ENCODE results near the gene PACSIN3.

Gene PACSIN3

DNA sequence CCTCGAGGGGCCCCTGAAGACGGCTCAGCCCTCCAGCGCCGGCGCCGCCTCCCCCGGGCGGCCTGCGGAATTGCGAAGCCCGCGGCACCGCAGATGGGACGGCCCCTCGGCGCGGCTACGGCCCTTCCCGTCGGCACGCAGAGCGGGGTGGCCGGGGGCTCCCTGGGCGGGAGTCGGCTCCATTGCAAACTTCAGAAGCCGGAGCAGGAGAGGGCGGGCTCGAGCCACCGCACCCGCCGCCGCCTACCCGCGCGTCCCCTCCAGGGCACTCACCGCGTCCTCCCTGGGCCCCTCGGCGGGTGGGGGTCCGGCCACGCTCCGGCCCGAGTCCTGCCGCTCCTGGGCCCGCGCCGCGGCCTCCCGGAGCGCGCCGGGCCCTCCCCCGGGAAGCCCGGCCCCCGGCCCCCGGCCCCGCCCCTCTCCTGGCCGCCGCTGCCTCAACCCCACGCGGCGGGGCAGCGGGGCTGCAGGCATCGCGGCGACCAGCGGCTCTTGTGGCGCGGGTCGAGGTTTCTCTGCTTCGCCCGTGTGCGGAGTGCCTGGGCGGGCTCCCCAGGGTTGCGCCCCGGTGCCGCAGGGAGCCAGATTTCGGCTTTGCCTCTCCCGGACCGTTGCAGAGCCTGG lies at the start of gene PACSIN3:
Gene PACSIN3, minus strand, starts transcription at position 359 of the 624 bp plus-strand sequence. CDS start 3,707 bp downstream, outside the sequence.
- H3K36me3 ChIP-seq (ENCODE audit: control insufficient read depth, insufficient read depth, low read length, severe bottlenecking) = no peaks in the 10 kb centered on the region
- DNase-seq (ENCODE audit: low read depth) = peak; percentile 78
- H3K27me3 ChIP-seq (replicated peaks; ENCODE audit: control insufficient read depth, insufficient read depth, low read length) = no peaks in the 10 kb centered on the region
- peaks cover 30% of the 10 kb centered on the region for H3K4me1 ChIP-seq (ENCODE audit: control insufficient read depth, insufficient read depth, low read length)
- peak within 1 kb of the TSS; percentile 79 for H3K9ac ChIP-seq (ENCODE audit: low read length)
- H3K9me3 ChIP-seq (ENCODE audit: control insufficient read depth, low read length) = no peaks in the 10 kb centered on the region
- peak within 1 kb of the TSS; percentile 80 for H3K4me3 ChIP-seq (ENCODE audit: low read length)

DNA sequence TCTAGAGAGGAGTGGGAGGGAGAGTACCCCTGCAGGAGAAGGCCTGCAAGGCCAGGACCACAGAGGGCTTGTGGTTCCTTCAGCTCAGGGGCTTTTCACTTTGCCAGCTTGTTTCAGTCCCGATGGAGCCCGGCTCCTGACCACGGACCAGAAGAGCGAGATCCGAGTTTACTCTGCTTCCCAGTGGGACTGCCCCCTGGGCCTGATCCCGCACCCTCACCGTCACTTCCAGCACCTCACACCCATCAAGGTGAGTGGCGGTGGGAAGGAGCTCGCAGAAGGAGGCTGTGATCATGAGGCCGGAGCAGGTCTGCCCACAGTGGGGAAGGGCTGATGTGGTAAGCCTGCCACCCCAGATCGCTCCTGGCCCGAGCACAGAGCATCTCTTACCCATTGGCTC lies 48.9 kb upstream of the PACSIN3 start:
- Histone ChIP-seq H3K9me3 (ENCODE audit: control insufficient read depth, low read length) (no peaks in the 10 kb centered on the region), H3K27me3 (replicated peaks; ENCODE audit: control insufficient read depth, insufficient read depth, low read length) (no peaks in the 10 kb centered on the region), H3K36me3 (ENCODE audit: control insufficient read depth, insufficient read depth, low read length, severe bottlenecking) (peaks cover 28% of the 10 kb centered on the region), H3K4me3 (ENCODE audit: low read length) (no peak overlapping the region), H3K4me1 (ENCODE audit: control insufficient read depth, insufficient read depth, low read length) (peaks cover 24% of the 10 kb centered on the region), H3K9ac (ENCODE audit: low read length) (no peak overlapping the region)
- no peak for DNase-seq (ENCODE audit: low read depth)

DNA sequence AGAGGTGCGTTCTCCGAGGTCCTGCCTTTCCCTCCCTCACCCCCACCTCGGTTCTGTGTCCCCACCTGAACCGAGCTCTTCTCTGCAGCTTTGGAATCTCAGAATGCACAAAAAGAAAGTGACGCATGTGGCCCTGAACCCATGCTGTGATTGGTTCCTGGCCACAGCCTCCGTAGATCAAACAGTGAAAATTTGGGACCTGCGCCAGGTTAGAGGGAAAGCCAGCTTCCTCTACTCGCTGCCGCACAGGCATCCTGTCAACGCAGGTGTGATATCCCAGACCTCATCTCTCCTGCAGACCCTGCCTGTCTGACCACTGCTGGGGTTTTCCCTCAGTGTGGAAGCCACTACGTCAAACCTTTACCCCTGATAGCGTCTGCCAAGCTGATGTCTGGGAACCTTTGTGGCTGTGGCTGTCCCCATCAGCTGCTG lies 48.5 kb upstream of the PACSIN3 start:
- peaks cover 24% of the 10 kb centered on the region for H3K4me1 ChIP-seq (ENCODE audit: control insufficient read depth, insufficient read depth, low read length)

DNA sequence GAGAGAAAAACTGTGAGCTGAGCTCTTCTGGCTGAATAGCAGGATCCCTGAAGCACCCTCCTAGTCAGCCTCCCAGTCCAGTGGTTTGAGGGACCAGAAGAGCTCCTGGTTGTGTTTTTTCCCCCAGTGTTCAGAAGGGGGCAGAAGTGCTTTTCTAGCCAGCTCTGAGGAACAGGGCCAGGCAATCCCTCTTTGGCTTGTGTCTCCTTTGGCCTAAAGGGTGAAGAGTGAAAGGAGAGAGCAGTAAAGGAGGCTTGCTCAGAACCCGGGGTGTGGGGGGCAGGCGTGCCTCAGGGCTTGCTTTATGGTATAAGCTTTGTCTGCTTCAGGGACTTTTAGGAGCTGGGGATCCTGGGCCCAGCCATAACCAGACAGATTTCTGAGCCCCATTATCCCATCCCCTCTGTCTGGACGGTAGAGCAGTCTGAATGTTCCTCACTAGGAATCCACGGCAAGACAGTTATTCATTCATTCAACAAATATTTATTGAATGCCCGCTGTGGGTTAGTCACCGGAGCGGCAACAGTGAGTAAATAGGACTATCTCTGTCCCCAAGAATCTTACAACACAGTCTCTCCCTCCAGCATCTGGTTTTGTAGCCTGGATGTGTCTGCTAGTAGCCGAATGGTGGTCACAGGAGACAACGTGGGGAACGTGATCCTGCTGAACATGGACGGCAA lies 47.9 kb upstream of the PACSIN3 start:
- peak; percentile 50 for DNase-seq (ENCODE audit: low read depth)
- H3K27me3 ChIP-seq (replicated peaks; ENCODE audit: control insufficient read depth, insufficient read depth, low read length) = no peaks in the 10 kb centered on the region
- H3K9me3 ChIP-seq (ENCODE audit: control insufficient read depth, low read length) = no peaks in the 10 kb centered on the region
- H3K9ac ChIP-seq (ENCODE audit: low read length) = peak overlapping the region; percentile 58
- peak overlapping the region; percentile 25 for H3K4me3 ChIP-seq (ENCODE audit: low read length)
- peaks cover 26% of the 10 kb centered on the region for H3K36me3 ChIP-seq (ENCODE audit: control insufficient read depth, insufficient read depth, low read length, severe bottlenecking)
- peaks cover 24% of the 10 kb centered on the region for H3K4me1 ChIP-seq (ENCODE audit: control insufficient read depth, insufficient read depth, low read length)

More for the DNA sequence above, 48.5 kb upstream of the PACSIN3 start:
- Histone ChIP-seq H3K9me3 (ENCODE audit: control insufficient read depth, low read length) (no peaks in the 10 kb centered on the region), H3K27me3 (replicated peaks; ENCODE audit: control insufficient read depth, insufficient read depth, low read length) (no peaks in the 10 kb centered on the region), H3K4me3 (ENCODE audit: low read length) (peak overlapping the region; percentile 25), H3K9ac (ENCODE audit: low read length) (peak overlapping the region; percentile 58), H3K36me3 (ENCODE audit: control insufficient read depth, insufficient read depth, low read length, severe bottlenecking) (peaks cover 28% of the 10 kb centered on the region)
- DNase-seq (ENCODE audit: low read depth) = no peak

DNA sequence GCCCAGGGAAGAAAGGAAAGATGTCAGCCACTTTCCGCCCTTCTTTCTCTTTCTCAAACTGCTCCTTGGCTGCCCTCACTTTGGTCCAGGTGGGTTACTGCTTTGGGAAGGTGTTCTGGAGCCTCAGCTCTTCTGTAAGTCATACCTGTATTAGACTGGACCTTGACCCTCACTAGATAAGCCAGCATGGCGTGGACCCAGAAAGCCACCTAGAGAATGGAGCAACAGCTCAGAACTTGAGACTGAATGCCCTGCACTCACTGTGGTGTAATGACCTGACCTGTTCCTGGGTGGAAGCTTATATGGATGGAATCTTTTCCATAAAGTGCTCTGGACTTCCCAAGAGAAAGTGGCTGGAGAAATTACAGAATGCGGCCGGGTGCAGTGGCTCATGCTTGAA lies 46.8 kb upstream of the PACSIN3 start:
- Histone ChIP-seq H3K27me3 (replicated peaks; ENCODE audit: control insufficient read depth, insufficient read depth, low read length) (no peaks in the 10 kb centered on the region), H3K4me1 (ENCODE audit: control insufficient read depth, insufficient read depth, low read length) (peaks cover 22% of the 10 kb centered on the region), H3K9me3 (ENCODE audit: control insufficient read depth, low read length) (no peaks in the 10 kb centered on the region), H3K9ac (ENCODE audit: low read length) (no peak overlapping the region), H3K4me3 (ENCODE audit: low read length) (no peak overlapping the region), H3K36me3 (ENCODE audit: control insufficient read depth, insufficient read depth, low read length, severe bottlenecking) (peaks cover 23% of the 10 kb centered on the region)
- DNase-seq (ENCODE audit: low read depth) = no peak

DNA sequence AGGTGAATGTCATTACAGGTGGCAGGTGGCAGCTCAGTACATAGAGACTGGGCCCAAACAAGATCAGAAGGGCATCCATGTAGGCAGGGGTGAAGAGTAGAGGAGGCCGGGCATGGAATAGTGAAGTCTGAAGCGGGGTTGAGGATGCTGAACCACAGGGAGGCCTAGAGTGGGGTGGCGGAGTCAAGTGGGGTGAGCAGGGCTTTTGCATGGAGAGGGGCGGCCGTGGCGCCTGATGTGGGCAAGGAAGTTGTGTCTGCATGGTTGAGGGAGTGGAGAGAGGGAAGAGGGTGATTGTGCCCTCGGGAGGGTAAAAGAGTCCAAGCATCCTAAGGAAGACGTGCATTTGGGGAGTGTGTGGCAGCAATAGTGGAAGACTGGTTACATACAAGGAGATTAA lies 42.9 kb upstream of the PACSIN3 start:
- H3K9me3 ChIP-seq (ENCODE audit: control insufficient read depth, low read length) = no peaks in the 10 kb centered on the region
- H3K36me3 ChIP-seq (ENCODE audit: control insufficient read depth, insufficient read depth, low read length, severe bottlenecking) = peaks cover 26% of the 10 kb centered on the region
- H3K27me3 ChIP-seq (replicated peaks; ENCODE audit: control insufficient read depth, insufficient read depth, low read length) = no peaks in the 10 kb centered on the region
- H3K4me1 ChIP-seq (ENCODE audit: control insufficient read depth, insufficient read depth, low read length) = peaks cover 7% of the 10 kb centered on the region
- no peak overlapping the region for H3K4me3 ChIP-seq (ENCODE audit: low read length)
- no peak for DNase-seq (ENCODE audit: low read depth)
- H3K9ac ChIP-seq (ENCODE audit: low read length) = no peak overlapping the region

DNA sequence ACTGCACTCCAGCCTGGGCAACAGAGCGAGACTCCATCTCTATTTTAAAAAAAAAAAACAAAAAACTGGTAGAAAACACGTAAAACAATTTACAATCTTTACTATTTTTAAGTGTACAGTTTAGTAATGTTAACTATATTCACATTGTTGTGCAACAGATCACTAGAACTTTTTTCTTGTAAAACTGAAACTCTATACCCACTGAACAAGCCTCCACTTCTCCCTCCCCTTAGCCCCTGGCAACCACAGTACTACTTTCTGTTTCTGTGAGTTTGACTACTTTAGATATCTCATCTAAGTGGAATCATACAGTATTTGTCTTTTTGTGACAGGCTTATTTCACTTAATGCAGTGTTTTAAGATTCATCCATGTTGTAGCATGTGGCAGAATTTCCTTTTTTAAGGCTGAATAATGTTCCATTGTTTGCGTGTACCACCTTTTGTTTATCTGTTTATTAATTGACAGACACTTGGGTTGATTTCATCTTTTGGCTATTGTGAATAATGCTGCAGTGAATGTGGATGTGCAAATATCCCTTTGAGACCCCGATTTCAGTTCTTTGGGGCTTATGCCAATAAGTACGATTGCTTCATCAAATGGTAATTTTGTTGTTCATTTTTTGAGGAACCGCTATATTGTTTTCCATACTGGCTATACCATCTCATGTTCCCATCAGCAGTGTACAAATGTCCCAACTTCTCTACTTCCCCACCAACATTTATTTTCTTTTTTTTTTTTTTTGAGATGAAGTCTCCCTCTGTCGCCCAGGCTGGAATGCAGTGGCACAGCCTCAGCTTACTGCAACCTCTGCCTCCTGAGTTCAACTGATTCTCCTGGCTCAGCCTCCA lies 39.5 kb upstream of the PACSIN3 start:
- Histone ChIP-seq H3K27me3 (replicated peaks; ENCODE audit: control insufficient read depth, insufficient read depth, low read length) (no peaks in the 10 kb centered on the region), H3K36me3 (ENCODE audit: control insufficient read depth, insufficient read depth, low read length, severe bottlenecking) (peaks cover 33% of the 10 kb centered on the region), H3K4me1 (ENCODE audit: control insufficient read depth, insufficient read depth, low read length) (peaks cover 2% of the 10 kb centered on the region), H3K9me3 (ENCODE audit: control insufficient read depth, low read length) (no peaks in the 10 kb centered on the region), H3K4me3 (ENCODE audit: low read length) (no peak overlapping the region), H3K9ac (ENCODE audit: low read length) (no peak overlapping the region)
- peak; percentile 86 for DNase-seq (ENCODE audit: low read depth)

DNA sequence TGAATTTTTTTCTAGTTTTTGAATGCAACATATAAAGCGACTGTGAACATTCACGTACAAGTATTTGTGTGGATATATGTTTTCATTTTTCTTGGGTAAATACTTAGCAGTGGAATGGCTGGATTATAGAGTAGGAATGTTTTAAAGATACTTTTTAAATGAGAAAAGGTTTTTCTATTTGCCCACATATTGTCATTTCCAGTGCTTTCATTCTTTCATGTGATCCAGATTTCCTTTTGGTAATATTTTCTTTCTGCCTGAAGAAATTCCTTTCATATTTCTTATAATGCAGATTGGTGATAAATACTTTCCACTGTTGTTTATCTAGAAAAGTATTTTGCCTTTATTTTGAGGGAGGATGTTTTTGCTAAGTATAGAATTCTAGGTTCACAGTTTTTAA lies 36.5 kb upstream of the PACSIN3 start:
- no peaks in the 10 kb centered on the region for H3K27me3 ChIP-seq (replicated peaks; ENCODE audit: control insufficient read depth, insufficient read depth, low read length)
- DNase-seq (ENCODE audit: low read depth) = peak; percentile 42
- peak overlapping the region; percentile 21 for H3K9ac ChIP-seq (ENCODE audit: low read length)
- H3K4me3 ChIP-seq (ENCODE audit: low read length) = no peak overlapping the region
- H3K4me1 ChIP-seq (ENCODE audit: control insufficient read depth, insufficient read depth, low read length) = peaks cover 14% of the 10 kb centered on the region
- no peaks in the 10 kb centered on the region for H3K9me3 ChIP-seq (ENCODE audit: control insufficient read depth, low read length)
- peaks cover 16% of the 10 kb centered on the region for H3K36me3 ChIP-seq (ENCODE audit: control insufficient read depth, insufficient read depth, low read length, severe bottlenecking)

DNA sequence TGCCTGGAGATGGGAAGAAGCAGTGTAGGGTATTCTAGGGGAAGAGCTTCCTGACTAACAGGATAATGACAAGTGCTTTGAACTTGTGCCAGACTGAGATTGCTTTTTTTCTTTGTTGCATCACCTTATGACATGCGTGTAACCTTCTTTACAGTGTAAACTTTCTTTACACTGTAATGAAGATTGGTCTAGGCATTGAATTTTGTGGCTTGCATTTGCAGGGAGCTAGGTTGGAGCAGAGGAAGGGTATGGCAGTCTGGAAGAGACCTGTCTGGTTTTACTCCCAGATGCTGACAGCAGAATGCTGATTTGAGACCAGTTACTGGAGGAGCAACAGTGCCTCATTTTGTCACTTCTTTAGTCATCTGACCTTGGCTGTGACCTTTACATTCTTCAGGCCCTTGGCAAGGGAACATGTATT lies 34.2 kb upstream of the PACSIN3 start:
- peaks cover 13% of the 10 kb centered on the region for H3K36me3 ChIP-seq (ENCODE audit: control insufficient read depth, insufficient read depth, low read length, severe bottlenecking)
- H3K4me3 ChIP-seq (ENCODE audit: low read length) = no peak overlapping the region
- DNase-seq (ENCODE audit: low read depth) = peak; percentile 67
- H3K4me1 ChIP-seq (ENCODE audit: control insufficient read depth, insufficient read depth, low read length) = peaks cover 30% of the 10 kb centered on the region
- H3K9ac ChIP-seq (ENCODE audit: low read length) = no peak overlapping the region
- H3K9me3 ChIP-seq (ENCODE audit: control insufficient read depth, low read length) = no peaks in the 10 kb centered on the region
- H3K27me3 ChIP-seq (replicated peaks; ENCODE audit: control insufficient read depth, insufficient read depth, low read length) = no peaks in the 10 kb centered on the region

DNA sequence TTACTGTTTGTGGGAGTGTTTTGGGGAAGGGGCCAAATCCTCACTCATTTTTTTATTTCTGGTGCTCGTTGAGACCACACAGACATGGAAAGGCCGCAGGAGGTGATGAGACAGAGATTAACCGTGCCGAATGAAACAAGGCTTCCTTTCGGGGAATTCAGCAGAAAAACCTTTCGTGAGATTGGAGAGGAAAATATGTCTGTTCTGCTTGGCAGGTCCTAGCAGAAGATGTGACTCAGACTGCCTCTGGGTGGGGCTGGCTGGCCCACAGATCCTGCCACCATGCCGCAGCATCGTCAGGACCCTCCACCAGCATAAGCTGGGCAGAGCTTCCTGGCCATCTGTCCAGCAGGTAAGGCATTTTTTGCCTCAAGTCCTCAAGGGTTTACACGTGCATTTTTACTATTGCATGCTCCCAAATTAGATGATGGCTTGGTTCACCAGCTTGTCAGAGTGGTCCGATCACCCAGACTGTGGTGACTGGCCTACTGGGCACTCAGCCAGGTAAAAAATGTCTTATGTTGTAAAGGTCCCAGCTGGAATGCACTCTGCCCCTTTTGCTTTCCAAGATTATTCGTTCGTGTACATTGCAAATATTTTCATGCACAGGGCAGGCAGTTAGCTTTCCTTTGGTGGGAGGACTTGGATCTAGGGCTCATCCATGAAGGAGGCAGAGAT lies 30.0 kb upstream of the PACSIN3 start:
- peak overlapping the region; percentile 94 for H3K9ac ChIP-seq (ENCODE audit: low read length)
- H3K4me1 ChIP-seq (ENCODE audit: control insufficient read depth, insufficient read depth, low read length) = peaks cover 36% of the 10 kb centered on the region
- no peaks in the 10 kb centered on the region for H3K9me3 ChIP-seq (ENCODE audit: control insufficient read depth, low read length)
- H3K4me3 ChIP-seq (ENCODE audit: low read length) = peak overlapping the region; percentile 89
- no peaks in the 10 kb centered on the region for H3K27me3 ChIP-seq (replicated peaks; ENCODE audit: control insufficient read depth, insufficient read depth, low read length)
- DNase-seq (ENCODE audit: low read depth) = peak; percentile 91
- H3K36me3 ChIP-seq (ENCODE audit: control insufficient read depth, insufficient read depth, low read length, severe bottlenecking) = peaks cover 5% of the 10 kb centered on the region
